GM21717 (cell line): Measurements from ENCODE around the gene TUBB4B.
"Not testable (repeated sequence)": the region's sequence is repeated elsewhere in the genome, so short reads cannot be mapped to it uniquely, and the experiment has no call there.

Experiments
- ATAC-seq: cut with Tn5 transposase; IDR thresholded peaks from one replicate; pipeline ENCODE4 v1.9.1; 2021; ENCODE audit warnings: mild to moderate bottlenecking, moderate library complexity; ENCODE audit not compliant: unreplicated experiment

TUBB4B gene

DNA sequence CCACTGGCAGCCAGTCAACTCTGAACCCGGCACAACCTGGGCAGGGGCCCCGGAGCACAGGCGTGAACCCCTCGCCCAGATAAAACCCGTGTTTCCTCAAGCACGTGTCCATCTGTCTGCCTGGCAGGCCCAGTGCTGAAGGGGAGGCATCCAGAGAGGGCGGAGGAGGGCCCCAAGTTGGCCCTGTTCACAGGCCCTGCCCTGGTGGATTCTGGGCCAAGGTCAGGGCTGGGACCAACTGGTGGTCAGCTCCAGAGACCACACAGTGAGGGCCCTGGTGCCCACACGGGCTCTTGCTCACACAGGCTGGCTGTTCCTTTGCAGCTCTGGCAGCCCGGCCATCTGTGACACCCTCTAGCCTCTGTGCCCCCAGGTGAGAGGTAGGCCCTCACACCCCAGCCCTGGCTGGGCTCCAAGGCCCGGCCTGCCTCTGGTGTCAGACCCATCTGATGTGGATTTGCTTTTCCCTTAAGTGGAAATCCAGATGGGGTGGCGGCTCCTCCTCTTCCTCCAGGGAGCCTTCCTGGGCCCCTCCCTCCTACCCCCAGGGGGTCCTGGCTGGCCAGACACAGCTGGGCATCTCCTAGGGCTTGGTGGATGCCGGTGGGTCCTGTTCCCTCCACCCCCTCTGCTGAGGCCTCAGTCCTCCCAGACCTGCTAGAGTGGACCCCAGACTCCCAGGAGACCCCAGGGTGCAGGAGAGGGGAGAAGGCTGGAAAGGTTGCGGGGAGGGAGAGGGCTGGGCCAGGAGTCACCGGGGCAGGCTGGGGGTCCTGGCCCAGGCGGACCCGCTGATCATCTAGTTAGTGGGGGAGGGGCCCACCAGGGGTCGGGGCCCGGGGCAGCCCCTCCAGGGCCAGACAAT, 9.5 kb downstream of the TUBB4B start:
- ATAC-seq, result no peak

GRCh38 chr9:137251194-137251461, 10.0 kb downstream of the TUBB4B start, which contains the start of gene STPG3:
Gene STPG3, plus strand, starts transcription at chr9:137251286. Its CDS starts 1 bp downstream, at chr9:137251287.
- ATAC-seq, result no peak

DNA sequence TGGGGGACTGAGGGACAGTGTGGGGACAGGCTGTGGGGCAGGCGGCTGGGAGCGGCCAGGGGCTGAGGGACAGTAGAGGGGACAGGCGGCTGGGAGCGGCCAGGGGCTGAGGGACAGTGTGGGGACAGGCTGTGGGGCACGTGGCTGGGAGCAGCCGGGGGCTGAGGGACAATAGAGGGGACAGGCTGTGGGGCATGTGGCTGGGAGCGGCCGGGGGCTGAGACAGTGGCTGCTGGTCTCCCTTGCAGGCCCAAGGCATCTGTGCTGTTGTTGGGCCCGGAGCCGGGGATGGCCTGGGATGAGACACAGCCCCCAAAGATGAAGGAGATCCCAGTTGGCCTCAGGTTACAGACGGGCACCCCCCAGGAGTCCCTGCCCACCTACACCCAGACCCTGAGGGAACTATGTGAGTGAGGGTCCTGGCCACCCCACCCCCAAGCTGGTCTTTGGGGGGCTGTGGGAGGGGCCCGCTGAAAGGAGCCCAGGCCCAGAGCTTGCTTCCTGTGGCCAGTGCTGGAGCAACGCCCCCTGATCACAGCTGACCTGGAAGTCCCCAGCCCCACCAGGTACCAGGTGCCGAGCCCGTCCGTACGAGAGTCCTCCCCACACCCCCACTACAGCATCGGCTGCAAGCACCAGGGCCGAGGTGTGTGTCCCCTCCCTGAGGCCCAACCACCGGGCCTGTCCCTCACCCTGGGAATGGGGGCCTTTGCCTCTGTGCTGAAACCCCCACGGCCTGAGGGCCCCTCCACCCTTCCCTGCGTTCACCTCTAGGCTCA, 10.6 kb downstream of the TUBB4B start:
- no peak for ATAC-seq

GRCh38 chr9:137252555-137253506, 11.7 kb downstream of the TUBB4B start:
- ATAC-seq, result no peak

GRCh38 chr9:137253717-137254623, 12.9 kb downstream of the TUBB4B start:
- ATAC-seq, result no peak

DNA sequence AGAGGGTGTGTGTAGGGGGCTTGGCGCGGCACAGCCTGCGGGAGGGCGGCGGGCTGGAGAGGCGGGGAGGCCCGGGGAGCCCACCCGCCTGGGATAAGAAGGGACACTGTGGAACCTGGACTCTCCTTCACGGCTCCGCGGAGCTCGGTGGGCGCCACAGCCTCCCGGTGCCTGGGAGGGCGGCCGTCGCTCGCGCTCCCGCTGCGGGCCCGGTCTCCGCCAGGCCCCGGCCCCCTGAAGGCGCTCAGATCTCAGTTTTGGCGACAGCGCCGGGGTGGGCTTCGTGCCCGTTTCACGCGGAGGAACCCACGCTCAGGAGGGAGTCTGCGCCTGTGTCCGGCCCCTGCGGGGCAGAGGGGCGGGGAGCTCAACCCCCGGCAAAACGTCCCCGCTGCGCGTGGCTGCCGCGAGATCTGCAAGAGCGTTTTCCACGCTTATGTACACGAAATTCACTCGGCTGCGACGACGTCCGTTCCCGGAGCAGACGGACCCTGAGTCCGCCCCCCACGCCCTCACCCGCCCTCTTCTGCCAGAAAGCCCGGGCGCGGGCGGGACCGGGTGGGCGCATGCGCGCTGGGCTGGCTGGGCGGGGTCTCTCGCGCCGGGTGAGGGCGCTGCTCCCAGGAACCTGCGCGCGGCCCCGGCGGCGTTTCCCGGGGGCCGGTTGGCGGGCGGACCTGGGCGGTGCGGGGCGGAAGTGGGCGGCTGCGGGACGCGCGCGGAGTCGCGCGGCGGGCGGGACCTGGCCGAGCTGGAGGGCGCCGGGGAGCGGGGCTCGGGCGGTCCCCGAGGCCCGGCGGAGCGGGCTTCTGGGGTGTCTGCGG, 13.7 kb downstream of the TUBB4B start, which contains the start of gene NELFB:
Gene NELFB, plus strand, starts transcription at position 704 of the 824 bp plus-strand sequence.
- ATAC-seq, result peak; percentile 61

DNA sequence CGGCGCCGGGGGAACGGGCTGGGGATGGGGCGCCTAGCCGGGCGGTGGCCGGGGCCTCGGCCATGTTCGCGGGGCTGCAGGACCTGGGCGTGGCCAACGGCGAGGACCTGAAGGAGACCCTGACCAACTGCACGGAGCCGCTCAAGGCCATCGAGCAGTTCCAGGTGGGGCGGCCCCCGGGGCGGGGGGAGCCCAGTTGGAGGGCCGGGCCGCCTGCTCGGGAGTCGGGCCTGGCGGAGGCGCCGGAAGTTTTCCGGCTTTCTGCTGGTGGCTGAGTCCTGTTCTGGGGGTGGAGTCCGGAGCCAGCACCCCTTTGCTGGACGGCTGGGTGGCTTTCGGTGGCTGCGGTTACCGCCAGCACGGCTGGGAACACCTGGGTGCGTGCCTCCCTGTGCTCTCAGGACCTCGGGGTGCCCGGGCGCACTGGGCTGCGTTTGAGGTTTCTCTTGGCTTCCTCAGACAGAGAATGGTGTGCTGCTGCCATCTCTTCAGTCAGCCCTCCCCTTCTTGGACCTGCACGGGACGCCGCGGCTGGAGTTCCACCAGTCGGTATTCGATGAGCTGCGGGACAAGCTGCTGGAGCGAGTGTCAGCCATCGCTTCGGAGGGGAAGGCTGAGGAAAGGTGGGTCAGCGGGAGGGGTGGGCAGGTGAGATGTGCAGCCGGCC, 14.5 kb downstream of the TUBB4B start:
- no peak for ATAC-seq

DNA sequence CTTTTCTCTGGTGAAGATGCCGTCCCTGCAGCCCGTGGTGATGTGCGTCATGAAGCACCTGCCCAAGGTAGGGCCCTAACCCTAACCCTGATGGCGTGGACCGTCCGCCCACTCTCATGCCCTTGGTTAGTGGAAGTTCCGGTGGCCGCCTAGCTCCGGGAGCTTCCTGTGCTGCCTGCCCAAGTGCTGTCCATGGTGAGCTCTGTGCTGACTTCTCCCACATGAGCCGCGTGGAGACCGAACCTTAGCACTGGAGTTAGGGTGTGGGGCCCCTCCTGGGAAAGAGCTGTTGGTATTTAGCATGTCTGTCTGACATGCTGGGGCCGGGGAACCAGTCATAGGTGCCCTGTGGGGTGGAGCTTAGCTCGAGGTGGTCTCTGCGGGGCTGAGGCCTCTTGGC, 15.3 kb downstream of the TUBB4B start:
- ATAC-seq, result no peak

DNA sequence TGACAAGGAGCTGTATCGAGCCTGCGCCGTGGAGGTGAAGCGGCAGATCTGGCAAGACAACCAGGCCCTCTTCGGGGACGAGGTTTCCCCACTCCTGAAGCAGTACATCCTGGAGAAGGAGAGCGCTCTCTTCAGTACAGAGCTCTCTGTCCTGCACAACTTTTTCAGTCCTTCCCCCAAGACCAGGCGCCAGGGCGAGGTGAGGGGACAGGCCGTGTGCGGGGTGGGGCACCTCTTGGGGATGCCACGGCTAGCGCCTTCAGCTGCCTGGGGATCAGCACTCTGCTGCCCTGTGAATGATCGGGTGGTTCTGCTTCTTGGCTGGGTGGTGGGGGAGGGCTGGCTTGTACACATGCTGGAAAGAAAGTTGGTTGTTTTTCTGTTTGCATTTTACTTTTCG, 15.8 kb downstream of the TUBB4B start:
- no peak for ATAC-seq

- not testable (repeated sequence) for ATAC-seq
Observed at GRCh38 chr9:137262173-137262908, 21.3 kb downstream of the TUBB4B start.

DNA sequence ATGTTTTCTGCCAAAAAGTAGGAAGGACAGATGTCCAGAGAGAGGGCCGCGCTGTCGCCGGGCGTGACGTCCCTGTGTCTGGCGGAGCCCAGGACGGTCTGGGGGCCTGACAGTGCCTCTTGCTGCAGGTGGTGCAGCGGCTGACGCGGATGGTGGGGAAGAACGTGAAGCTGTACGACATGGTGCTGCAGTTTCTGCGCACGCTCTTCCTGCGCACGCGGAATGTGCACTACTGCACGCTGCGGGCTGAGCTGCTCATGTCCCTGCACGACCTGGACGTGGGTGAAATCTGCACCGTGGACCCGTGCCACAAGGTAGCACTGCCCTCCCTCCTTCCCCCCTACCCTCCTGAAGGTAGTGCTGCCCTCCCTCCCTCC, 21.8 kb downstream of the TUBB4B start:
- ATAC-seq, result no peak

DNA sequence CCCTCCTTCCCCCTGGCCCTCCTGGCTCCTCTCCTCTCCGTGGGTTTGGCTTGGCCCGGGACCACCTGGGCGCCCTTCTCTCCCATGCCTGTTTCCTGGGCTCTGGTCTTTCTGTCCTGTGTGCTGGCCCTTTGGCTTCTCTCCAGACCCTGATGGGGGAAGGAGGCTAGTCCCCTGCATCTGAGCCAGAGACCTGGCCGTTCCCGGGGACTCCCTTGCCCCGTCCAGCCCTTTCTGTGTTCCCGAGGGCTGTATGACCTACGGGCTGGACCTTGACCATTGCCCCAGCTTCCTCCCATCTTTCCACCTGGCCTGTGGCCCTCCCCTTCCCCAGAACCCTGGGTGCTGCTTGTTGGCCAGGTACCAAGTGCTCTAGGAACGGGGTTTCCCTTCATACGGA, 22.4 kb downstream of the TUBB4B start:
- ATAC-seq, result no peak

- no peak for ATAC-seq
Observed at GRCh38 chr9:137264067-137264466, 23.0 kb downstream of the TUBB4B start.

DNA sequence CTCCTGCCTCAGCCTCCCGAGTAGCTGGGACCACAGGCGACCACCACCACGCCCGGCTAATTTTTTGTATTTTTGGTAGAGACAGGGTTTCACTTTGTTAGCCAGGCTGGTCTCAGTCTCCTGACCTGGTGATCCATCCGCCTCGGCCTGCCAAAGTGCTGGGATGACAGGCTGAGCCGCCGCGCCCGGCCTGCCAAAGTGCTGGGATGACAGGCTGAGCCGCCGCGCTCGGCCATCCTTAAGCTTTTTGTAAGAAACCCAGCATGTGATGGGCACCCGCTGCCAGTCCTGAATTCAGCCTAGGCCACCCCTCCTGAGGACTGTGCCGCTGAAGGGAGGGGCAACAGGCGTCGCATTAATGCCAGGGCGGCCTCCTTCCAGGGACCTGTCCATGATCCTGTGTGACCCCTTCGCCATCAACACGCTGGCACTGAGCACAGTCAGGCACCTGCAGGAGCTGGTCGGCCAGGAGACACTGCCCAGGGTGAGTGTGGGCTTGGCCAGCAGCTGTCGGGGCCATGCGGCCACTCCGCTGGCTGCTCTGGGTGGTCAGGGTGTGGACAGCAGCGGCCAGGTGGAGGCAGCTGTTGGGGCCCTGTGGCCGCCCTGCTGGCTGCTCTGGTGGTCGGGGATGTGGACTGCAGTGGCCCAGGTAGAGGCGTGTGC, 24.5 kb downstream of the TUBB4B start:
- no peak for ATAC-seq

GRCh38 chr9:137266162-137266527, 25.1 kb downstream of the TUBB4B start:
- no peak for ATAC-seq

DNA sequence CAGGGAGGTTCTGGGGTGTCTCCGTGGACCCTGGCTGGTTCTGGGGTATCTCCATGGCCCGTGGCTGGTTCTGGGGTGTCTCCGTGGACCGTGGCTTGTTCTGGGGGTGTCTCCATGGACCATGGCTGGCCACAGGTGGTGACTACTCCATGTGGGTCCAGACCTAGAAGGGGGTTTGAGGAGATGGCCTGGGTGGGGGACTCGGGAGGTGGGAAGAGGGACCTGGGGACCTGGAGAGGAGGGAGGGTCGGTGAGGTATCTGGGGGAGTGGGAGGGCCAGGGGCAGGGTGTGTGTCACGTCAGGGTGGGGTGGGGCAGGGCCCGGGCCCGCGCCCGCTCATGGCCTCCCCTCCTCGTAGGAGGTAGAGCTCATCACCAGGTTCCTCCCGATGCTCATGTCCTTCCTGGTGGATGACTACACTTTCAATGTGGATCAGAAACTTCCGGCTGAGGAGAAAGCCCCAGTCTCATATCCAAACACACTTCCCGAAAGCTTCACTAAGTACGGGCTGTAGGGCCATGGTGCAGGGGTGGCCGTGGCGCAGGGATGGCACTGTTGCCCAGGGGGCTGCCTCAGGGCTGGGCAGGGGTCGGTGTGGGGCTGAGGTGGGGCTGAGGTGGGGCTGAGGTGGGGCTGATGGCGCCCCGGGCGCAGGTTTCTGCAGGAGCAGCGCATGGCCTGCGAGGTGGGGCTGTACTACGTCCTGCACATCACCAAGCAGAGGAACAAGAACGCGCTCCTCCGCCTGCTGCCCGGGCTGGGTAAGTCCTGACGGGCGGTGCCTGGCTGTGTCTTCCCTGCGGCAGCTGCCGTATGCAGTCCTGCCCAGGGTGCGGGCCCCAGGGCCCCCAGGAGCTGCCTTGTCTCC, 25.7 kb downstream of the TUBB4B start:
- no peak for ATAC-seq
